ENCODE measurements around the gene INTS6. TPM values are rescaled to one million over a fixed set of nuclear protein-coding genes. Genes with fewer than 3 reads are reported as not detected.

INTS6 gene
- total RNA-seq, 4 donors from 2014 or later, result 42.1 to 53.7 (median 45.4) TPM

- H3K36me3 ChIP-seq, result no peaks in the 10 kb centered on the region
Observed at GRCh38 chr13:51349016-51349415, 103.8 kb downstream of the INTS6 start.

GRCh38 chr13:51348069-51348967, 104.5 kb downstream of the INTS6 start:
- Histone ChIP-seq H3K27me3 (no peaks in the 10 kb centered on the region), H3K4me3 (replicated peaks in 1 of 3) (no peak overlapping the region), H3K27ac (no peak overlapping the region), H3K36me3 (no peaks in the 10 kb centered on the region), H3K9me3 (no peaks in the 10 kb centered on the region), H3K4me1 (no peaks in the 10 kb centered on the region)
- WGBS, 2 donors, result 83 to 86% methylated on average over 10 of the region's 10 CpGs
- no peak for DNase-seq
- intact Hi-C loops (cut with DNase I), result no loop called here
- no peak for TF ChIP-seq POLR2A (IDR thresholded peaks at IDR 0.05)
- no peak for TF ChIP-seq CTCF (IDR thresholded peaks at IDR 0.05)

More at GRCh38 chr13:51349016-51349415, 103.8 kb downstream of the INTS6 start:
- Histone ChIP-seq H3K27me3 (no peaks in the 10 kb centered on the region), H3K4me3 (replicated peaks in 1 of 3) (no peak overlapping the region), H3K27ac (no peak overlapping the region), H3K9me3 (no peaks in the 10 kb centered on the region), H3K4me1 (no peaks in the 10 kb centered on the region)
- TF ChIP-seq POLR2A (IDR thresholded peaks at IDR 0.05), result no peak
- no peak for TF ChIP-seq CTCF (IDR thresholded peaks at IDR 0.05)
- no peak for DNase-seq
- intact Hi-C loops (cut with DNase I), result no loop called here

GRCh38 chr13:51347099-51347498, 105.7 kb downstream of the INTS6 start:
- 84 to 97% methylated on average over 5 to 9 of the region's 9 CpGs for WGBS, 2 donors
- no peak for TF ChIP-seq POLR2A (IDR thresholded peaks at IDR 0.05)
- TF ChIP-seq CTCF (IDR thresholded peaks at IDR 0.05), result no peak

GRCh38 chr13:51346397-51346796, 106.4 kb downstream of the INTS6 start:
- 84% methylated on average over 2 of the region's 2 CpGs for WGBS, 2 donors
- TF ChIP-seq CTCF (IDR thresholded peaks at IDR 0.05), result no peak
- TF ChIP-seq POLR2A (IDR thresholded peaks at IDR 0.05), result no peak
- H3K9me3 ChIP-seq, result no peaks in the 10 kb centered on the region
- no peak overlapping the region for H3K27ac ChIP-seq
- H3K36me3 ChIP-seq, result no peaks in the 10 kb centered on the region
- H3K4me3 ChIP-seq (replicated peaks in 1 of 3), result no peak overlapping the region
- no peaks in the 10 kb centered on the region for H3K27me3 ChIP-seq
- H3K4me1 ChIP-seq, result no peaks in the 10 kb centered on the region
- DNase-seq, result no peak
- intact Hi-C loops (cut with DNase I), result no loop called here

More at GRCh38 chr13:51347099-51347498, 105.7 kb downstream of the INTS6 start:
- Histone ChIP-seq H3K4me3 (replicated peaks in 1 of 3) (no peak overlapping the region), H3K27ac (no peak overlapping the region), H3K9me3 (no peaks in the 10 kb centered on the region), H3K27me3 (no peaks in the 10 kb centered on the region), H3K4me1 (no peaks in the 10 kb centered on the region), H3K36me3 (no peaks in the 10 kb centered on the region)
- DNase-seq, result no peak
- intact Hi-C loops (cut with DNase I), result no loop called here

GRCh38 chr13:51343475-51343874, 109.4 kb downstream of the INTS6 start:
- Histone ChIP-seq H3K4me3 (replicated peaks in 1 of 3) (no peak overlapping the region), H3K9me3 (no peaks in the 10 kb centered on the region), H3K36me3 (no peaks in the 10 kb centered on the region), H3K4me1 (no peaks in the 10 kb centered on the region), H3K27me3 (no peaks in the 10 kb centered on the region), H3K27ac (no peak overlapping the region)
- no peak for DNase-seq
- TF ChIP-seq POLR2A (IDR thresholded peaks at IDR 0.05) (no peak), CTCF (IDR thresholded peaks at IDR 0.05) (no peak)
- 78 to 79% methylated on average over 5 of the region's 5 CpGs for WGBS, 2 donors
- intact Hi-C loops (cut with DNase I), result no loop called here
